ENCODE data around the gene TIMMDC1. TPM values are rescaled to one million over a fixed set of nuclear protein-coding genes. Genes with fewer than 3 reads are reported as not detected.

Gene TIMMDC1
- total RNA-seq, 1 experiment from 2014 or later = 109 TPM

DNA sequence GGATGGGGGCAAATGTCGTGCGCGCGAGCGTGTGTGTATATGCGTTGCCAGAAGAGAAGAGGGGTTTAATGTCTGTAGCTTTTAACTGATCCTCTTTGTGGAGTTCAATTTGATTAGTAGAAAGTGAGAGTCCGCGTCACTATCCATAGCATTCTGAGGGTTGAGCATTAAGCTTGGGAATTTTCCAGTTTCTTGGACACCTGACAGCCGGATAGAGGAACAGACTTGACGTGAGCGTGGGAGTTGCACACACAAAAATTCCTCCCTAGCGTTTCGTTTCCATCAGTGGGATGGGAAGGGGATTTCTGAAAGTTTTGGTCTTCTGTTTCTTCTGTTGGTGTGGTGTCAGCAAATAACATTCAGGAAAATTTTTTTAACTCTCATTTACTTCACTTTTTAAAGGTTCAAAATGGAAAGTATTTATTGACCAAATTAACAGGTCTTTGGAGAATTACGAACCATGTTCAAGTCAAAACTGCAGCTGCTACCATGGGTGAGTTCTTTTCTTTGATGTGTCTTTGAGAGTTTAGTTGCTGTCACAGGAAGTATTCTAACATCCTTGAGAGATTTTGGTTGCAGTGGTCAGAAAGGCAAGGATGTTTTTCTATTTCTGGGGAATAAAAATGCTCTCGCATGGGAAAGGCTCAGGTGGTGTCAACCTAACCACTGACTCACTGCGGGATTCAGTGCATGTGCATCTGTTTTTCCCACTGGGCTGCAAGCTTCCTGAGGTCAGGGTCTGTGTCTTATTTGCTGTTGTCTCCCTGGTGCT is 28.7 kb upstream of the TIMMDC1 start:
- Histone ChIP-seq H3K23me2 (ENCODE audit: insufficient read length, low read depth, low read length, poor library complexity, severe bottlenecking) (no peaks in the 10 kb centered on the region), H4K20me1 (ENCODE audit: control insufficient read depth, insufficient read depth, insufficient read length) (no peaks in the 10 kb centered on the region), H4K8ac (replicated peaks; ENCODE audit: insufficient read length, low read depth, low read length) (no peak overlapping the region), H3K9ac (ENCODE audit: extremely low read depth, insufficient read length, low read length) (peak overlapping the region; percentile 63), H2BK15ac (ENCODE audit: low read depth, low read length) (no peak overlapping the region), H2BK20ac (ENCODE audit: low read depth, low read length, poor library complexity, severe bottlenecking) (no peak overlapping the region), H4K91ac (ENCODE audit: insufficient read length, low read depth, low read length) (no peak overlapping the region), H3K4me2 (ENCODE audit: insufficient read depth, insufficient read length, low read length) (peak overlapping the region; percentile 86), H3K9me3 (ENCODE audit: control insufficient read depth, low read depth, low read length) (no peaks in the 10 kb centered on the region), H4K5ac (ENCODE audit: insufficient read length, low read depth, low read length) (no peak overlapping the region), H3K4me1 (ENCODE audit: insufficient read depth, low read length) (peaks cover 3% of the 10 kb centered on the region; the same call in 1 of the 2 replicates), H2BK120ac (ENCODE audit: low read depth, low read length, poor library complexity, severe bottlenecking) (no peak overlapping the region), H3K4ac (ENCODE audit: low read depth, low read length) (no peak overlapping the region), H3K23ac (ENCODE audit: insufficient read length, low read depth, low read length) (no peak overlapping the region), H3K56ac (ENCODE audit: insufficient read length, low read depth, low read length) (no peak overlapping the region), H3K79me2 (ENCODE audit: insufficient read depth, low read length) (no peaks in the 10 kb centered on the region), H3K18ac (ENCODE audit: insufficient read length, low read depth, low read length) (no peak overlapping the region), H3K27ac (ENCODE audit: insufficient read length, low read depth, low read length) (no peak overlapping the region), H3T11ph (ENCODE audit: low read length) (no peak overlapping the region), H3K14ac (ENCODE audit: insufficient read depth, low read length) (no peak overlapping the region), H2BK12ac (ENCODE audit: insufficient read length, low read depth, low read length) (no peak overlapping the region), H2AK5ac (ENCODE audit: insufficient read length, low read length) (no peak overlapping the region), H2BK5ac (ENCODE audit: insufficient read length, low read length) (no peak overlapping the region), H3K79me1 (ENCODE audit: insufficient read depth, low read depth, low read length, poor library complexity, severe bottlenecking) (peaks cover 5% of the 10 kb centered on the region), H3K27me3 (ENCODE audit: insufficient read depth, low read length) (no peaks in the 10 kb centered on the region), H2AFZ (ENCODE audit: low read length) (no peak overlapping the region)
- no CpG with 5 or more reads among the region's 16 CpGs for WGBS (ENCODE audit: extremely low coverage, insufficient read length, low lambda C conversion rate)
- H3K9me3 Mint-ChIP-seq = no peaks in the 10 kb centered on the region; a peak in 1 of 5 replicates
- peak overlapping the region in 2 of 3 experiments; percentile 6 to 53; a peak in 2 of 7 replicates for H3K27ac Mint-ChIP-seq
- peaks cover 17 to 19% of the 10 kb centered on the region in 2 experiments for H3K4me1 Mint-ChIP-seq
- peak overlapping the region; percentile 83 to 96 for H3K4me3 Mint-ChIP-seq
- peaks cover 2 to 17% (median 15%) of the 10 kb centered on the region in 3 experiments for H3K36me3 Mint-ChIP-seq (ENCODE audit: insufficient read depth in 1 of 3, low read depth in 3 of 3)
- no peaks in the 10 kb centered on the region for H3K27me3 Mint-ChIP-seq (ENCODE audit: low read depth)
- no peak for DNase-seq
- TF ChIP-seq, protein P1, sequence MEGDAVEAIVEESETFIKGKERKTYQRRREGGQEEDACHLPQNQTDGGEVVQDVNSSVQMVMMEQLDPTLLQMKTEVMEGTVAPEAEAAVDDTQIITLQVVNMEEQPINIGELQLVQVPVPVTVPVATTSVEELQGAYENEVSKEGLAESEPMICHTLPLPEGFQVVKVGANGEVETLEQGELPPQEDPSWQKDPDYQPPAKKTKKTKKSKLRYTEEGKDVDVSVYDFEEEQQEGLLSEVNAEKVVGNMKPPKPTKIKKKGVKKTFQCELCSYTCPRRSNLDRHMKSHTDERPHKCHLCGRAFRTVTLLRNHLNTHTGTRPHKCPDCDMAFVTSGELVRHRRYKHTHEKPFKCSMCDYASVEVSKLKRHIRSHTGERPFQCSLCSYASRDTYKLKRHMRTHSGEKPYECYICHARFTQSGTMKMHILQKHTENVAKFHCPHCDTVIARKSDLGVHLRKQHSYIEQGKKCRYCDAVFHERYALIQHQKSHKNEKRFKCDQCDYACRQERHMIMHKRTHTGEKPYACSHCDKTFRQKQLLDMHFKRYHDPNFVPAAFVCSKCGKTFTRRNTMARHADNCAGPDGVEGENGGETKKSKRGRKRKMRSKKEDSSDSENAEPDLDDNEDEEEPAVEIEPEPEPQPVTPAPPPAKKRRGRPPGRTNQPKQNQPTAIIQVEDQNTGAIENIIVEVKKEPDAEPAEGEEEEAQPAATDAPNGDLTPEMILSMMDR (conservative IDR thresholded peaks at IDR 0.05) = no peak
